OCI-M2 (cell line): ENCODE results near the gene KRTAP2-4.
"Not testable (repeated sequence)": the region's sequence is repeated elsewhere in the genome, so short reads cannot be mapped to it uniquely, and the experiment has no call there.

Experiments
- DNase-seq: peaks from one replicate; lab custom pipeline; 2025; ENCODE audit not compliant: unreplicated experiment; lab: John Stamatoyannopoulos, UW

KRTAP2-4 gene

DNA sequence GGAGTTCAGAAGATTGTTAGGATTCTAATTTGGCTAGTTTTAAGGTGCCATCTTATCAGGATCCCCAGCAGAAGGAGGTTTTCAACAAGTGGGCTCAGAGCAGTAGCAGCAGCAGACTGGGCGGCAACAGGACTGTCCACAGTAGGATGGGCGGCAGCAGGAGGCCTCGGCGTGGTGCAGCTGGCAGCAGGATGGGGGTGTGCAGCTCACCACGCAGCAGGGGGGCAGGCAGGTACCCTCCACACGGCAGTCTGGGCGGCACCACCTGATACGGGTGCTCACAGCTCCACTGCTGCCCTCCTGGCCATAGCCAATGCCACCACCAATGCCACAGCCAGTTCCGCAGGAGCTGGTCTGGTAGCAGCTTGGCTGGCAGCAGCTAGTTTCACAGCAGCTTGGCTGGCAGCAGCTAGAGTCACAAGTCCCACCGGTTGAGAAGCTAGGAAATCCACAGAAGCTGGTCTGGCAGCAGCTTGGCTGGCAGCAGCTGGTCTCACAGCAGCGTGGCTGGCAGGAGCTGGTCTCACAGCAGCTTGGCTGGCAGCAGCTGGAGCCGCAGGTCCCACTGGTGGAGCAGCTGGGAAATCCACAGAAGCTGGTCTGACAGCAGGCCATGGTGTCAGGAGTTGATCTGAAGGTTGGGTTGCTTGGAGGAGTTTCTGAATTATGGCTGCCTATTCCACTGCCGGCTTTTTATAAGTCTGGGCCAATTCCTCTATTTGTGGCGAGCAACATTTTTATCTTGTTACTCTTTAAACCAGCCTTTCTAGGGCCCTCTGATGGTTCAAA, 24.7 kb downstream of the KRTAP2-4 start, which contains the start of gene KRTAP1-1:
TSS of gene KRTAP1-1 (minus strand) at position 668 of the 789 bp plus-strand sequence. CDS start at position 615, 53 bp downstream.
- not testable (repeated sequence) for DNase-seq

DNA sequence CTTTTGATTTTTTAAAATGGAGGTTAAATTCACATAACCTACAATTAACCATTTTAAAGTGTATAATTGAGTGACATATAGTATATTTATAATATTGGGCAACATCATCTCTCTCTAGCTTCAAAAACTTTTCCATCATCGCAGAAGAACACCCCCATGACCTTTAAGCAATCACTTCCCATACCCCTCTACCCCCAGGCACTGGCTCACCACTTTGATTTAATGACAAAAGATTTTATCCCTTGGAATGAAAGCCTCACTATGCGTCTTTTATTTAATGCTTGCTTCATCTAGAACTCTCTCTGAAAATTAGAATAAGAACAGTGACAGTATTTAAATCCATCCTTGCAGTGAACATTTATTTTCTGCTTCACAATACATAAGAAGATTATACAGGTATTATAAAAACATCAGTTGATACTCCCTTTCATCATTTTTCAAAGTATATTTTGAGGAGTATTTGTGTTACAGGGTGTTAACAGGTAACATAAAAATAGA, 27.8 kb downstream of the KRTAP2-4 start:
- no peak for DNase-seq

DNA sequence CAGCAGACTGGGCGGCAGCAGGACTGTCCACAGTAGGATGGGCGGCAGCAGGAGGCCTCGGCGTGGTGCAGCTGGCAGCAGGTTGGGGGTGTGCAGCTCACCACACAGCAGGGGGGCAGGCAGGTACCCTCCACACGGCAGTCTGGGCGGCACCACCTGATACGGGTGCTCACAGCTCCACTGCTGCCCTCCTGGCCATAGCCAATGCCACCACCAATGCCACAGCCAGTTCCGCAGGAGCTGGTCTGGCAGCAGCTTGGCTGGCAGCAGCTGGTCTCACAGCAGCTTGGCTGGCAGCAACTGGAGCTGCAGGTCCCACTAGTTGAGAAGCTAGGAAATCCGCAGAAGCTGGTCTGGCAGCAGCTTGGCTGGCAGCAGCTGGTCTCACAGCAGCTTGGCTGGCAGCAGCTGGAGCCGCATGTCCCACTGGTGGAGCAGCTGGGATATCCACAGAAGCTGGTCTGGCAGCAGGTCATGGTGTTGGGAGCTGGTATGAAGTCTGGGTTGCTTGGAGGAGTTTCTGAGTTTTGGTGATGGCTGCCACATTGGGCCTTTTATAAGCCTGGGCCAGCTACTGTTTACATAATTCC, 31.2 kb downstream of the KRTAP2-4 start, which contains the start of gene KRTAP1-3:
TSS of gene KRTAP1-3 (minus strand) at position 529 of the 590 bp plus-strand sequence. CDS start at position 476, 53 bp downstream.
- not testable (repeated sequence) for DNase-seq

DNA sequence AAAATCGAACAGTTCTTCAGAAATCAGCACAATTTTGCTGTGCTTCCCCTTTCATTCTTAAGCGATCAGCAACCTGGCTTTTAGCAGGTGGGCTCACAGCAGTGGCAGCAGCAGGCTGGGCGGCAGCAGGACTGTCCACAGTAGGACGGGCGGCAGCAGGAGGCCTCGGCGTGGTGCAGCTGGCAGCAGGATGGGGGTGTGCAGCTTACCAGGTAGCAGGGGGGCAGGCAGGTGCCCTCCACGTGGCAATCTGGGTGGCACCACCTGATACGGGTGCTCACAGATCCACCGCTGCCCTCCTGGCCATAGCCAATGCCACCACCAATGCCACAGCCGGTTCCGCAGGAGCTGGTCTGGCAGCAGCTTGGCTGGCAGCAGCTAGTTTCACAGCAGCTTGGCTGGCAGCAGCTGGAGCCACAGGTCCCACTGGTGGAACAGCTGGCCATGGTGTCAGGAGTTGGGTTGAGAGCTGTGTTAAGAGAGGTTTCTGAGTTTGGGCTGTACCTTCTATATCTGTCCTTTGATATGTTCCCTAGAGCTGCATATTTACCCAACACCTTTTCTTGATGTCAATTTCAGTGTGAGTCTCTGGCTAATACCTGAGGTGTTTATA, 35.9 kb downstream of the KRTAP2-4 start, which contains the start of gene KRTAP1-4:
TSS of gene KRTAP1-4 (minus strand) at position 563 of the 613 bp plus-strand sequence. CDS start at position 446, 117 bp downstream.
- no peak for DNase-seq

DNA sequence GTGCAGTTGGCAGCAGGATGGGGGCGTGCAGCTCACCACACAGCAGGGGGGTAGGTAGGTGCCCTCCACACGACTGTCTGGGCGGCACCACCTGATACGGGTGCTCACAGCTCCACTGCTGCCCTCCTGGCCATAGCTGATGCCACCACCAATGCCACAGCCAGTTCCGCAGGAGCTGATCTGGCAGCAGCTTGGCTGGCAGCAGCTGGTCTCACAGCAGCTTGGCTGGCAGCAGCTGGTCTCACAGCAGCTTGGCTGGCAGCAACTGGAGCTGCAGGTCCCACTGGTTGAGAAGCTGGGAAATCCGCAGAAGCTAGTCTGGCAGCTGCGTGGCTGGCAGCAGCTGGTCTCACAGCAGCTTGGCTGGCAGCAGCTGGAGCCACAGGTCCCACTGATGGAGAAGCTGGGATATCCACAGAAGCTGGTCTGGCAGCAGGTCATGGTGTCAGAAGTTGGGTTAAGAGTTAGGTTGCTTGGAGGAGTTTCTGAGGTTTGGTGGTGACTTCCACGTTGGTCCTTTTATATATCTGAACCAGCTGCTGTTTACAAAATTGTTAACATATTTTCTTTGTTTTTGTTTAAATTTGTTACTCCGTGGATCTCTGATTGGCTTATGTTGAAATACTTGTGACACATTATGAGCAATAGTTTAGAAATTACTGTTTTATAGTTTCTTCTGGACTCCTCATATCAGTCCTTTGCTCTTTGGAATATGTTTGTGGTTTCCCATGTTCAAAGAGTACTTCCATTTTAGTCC, 38.8 kb downstream of the KRTAP2-4 start, which contains the start of gene KRTAP1-5:
TSS of gene KRTAP1-5 (minus strand) at position 494 of the 757 bp plus-strand sequence. CDS start at position 441, 53 bp downstream.
- DNase-seq, result no peak

DNA sequence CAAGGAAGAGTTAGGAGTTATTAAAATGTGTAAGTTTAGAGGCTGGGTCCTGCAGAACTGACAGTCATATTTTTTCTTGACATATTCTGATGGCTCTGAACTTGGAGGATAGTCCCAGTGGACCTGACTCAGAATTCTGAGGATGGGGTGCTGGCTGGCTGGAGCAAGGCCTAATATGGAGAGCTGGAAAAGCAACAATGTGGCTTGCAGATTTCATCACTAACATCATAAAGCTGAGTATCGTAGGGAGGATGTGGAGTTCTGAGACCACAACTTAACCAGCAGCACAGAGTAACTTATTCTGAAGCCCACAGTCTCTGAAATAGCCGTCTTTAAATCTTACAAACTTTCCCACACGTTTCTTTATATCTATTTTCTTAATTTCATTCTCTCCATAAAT, 41.0 kb downstream of the KRTAP2-4 start:
- DNase-seq, result no peak

DNA sequence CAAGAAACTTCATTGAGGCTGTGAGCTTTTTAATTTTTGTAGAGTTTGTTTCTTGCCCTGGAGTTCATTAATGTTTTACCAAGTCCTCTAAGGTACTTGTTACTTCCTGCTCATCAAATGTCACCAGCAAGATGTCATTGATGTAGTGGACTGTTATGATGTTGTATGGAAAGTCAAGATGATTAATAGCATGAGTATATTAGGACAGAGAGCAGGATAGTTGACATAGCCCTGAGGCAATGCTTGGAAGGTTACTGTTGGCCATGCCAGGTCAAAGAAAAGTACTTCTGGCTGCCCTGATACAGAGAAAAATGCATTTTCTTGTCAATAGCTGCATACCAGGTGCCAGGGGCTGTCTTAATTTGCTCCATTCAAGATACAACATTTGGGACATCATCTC, 45.3 kb downstream of the KRTAP2-4 start:
- DNase-seq, result no peak

DNA sequence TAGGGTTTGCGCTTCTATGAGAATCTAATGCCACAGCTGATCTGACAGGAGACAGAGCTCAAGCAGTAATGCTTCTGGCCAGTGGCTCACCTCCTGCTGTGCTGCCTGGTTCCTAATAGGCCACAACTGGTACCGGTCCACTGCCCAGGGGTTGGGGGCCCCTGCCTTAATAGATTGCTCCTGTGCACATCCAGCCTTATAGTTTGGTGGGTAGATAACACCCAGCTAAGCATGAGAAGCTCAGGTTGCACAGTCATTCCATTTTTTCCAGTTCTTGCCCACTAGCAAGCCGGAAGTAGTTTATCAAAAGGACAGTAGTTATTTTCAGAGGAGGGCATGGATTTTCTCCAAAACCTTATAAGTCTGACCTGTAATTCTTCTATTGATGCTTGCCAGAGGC, 46.3 kb downstream of the KRTAP2-4 start:
- no peak for DNase-seq

DNA sequence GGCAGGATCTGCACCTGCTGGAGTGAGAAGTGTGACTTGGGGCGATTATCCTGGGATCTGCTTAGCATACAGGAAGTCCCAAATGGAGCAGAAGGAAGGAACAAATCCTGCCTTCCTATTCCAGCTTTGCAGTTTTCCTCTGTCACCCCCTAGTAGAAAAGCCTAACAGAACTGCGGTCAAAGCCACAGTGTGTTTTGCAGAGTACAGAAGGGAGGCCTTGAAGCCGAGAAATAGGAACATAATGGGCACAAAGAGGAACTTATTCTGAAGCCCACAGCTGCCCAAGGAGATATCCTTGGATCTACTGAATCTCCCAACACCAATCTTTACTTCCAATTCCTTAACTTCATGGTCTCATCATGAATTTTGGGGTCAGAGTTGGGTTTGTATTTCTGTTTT, 47.1 kb downstream of the KRTAP2-4 start:
- no peak for DNase-seq

DNA sequence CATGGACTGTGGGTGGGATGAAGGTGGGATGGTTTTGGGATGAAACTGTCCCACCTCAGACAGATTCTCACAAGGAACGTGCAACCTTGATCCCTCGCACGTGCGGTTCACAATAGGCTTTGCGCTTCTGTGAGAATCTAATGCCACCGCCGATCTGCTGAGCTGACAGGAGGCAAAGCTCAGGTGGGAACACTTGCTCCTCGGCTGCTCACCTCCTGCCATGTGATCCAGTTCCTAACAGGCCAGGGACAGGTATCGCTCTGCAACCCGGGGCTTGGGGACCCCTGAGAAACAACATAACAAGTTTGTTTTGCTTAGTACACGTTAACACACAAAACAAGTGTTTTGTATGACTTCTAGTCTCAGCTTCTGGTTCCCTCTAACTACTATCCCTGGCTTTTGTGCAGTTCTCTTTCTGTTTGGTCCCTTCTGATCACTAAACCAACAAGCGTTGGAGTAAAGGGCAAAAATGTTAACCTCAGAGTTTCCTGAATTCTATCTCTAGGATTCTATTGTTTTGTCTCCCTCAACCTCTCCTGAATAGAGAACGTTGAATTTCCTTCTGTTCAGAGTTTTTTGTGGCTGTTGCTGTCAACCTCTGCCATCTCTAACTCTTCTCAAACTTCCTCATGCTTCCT, 49.0 kb downstream of the KRTAP2-4 start:
- no peak for DNase-seq

DNA sequence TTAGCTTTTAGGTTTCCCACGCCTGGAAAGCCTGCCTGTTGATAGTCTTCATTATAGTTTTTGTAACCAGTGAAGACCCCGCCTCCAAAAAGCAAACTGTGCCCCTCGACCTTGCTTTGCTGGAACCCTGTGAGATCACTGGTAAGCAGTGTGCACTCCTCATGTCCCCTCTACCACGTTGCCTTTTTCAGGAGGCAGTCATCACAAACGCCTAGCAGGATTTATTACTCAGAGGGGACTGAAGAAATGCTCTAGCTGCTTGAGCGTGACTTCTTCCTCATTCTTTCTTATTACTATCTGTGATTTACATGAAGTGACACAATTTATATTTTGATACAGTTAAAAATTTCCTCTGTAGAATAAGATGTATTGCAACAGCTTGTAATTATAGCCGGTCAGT, 50.2 kb downstream of the KRTAP2-4 start:
- no peak for DNase-seq
